HFFc6 (cell line): ENCODE results near the gene ETV5. TPM values are rescaled to one million over a fixed set of nuclear protein-coding genes. Genes with fewer than 3 reads are reported as not detected.

ENCODE experiments used
- DNase-seq: peaks from one replicate; pipeline ENCODE4 v3.0.0-alpha.2; 2018
- H3K27ac Mint-ChIP-seq: 2 replicates; pipeline ENCODE4 v1.8.0; 2020; ENCODE audit warnings: mild to moderate bottlenecking, mixed read lengths
- H3K27me3 Mint-ChIP-seq: 2 replicates; pipeline ENCODE4 v1.8.0; 2021; ENCODE audit warnings: mild to moderate bottlenecking, moderate library complexity, mixed read lengths; ENCODE audit not compliant: insufficient read depth
- H3K36me3 Mint-ChIP-seq: 2 replicates; pipeline ENCODE4 v1.8.0; 2021; ENCODE audit warnings: low read depth, mixed read lengths
- H3K4me1 Mint-ChIP-seq: 2 replicates; pipeline ENCODE4 v1.8.0; 2020; ENCODE audit warnings: low read depth, mixed read lengths
- H3K4me3 Mint-ChIP-seq: 2 replicates; pipeline ENCODE4 v1.8.0; 2020; ENCODE audit warnings: mild to moderate bottlenecking, moderate library complexity, mixed read lengths
- H3K9me3 Mint-ChIP-seq: 2 replicates; pipeline ENCODE4 v1.8.0; 2020; ENCODE audit warnings: mild to moderate bottlenecking, mixed read lengths
- total RNA-seq, 6 experiments: library from RNA; stranded (reverse); fragmentation: NEBNext Ultra II Directional; extraction: Animal tissue kit (Norgen Biotek cat#: 25700); gene quantifications; 2 replicates in 1 of 6; 3 replicates in 5 of 6; pipeline ENCODE4 v1.2.3, GENCODE V29; 2021
- TF ChIP-seq, protein P1 (sequence below): fragments of 200-600 bp; sonication (generic); IDR thresholded peaks from 2 replicates; pipeline ENCODE4 v1.5.0; 2021; ENCODE audit warnings: antibody characterized with exemption, mild to moderate bottlenecking

The ETV5 gene
- total RNA-seq, 6 experiments from 2014 or later: 48.6 to 69.3 (median 52.5) TPM

DNA sequence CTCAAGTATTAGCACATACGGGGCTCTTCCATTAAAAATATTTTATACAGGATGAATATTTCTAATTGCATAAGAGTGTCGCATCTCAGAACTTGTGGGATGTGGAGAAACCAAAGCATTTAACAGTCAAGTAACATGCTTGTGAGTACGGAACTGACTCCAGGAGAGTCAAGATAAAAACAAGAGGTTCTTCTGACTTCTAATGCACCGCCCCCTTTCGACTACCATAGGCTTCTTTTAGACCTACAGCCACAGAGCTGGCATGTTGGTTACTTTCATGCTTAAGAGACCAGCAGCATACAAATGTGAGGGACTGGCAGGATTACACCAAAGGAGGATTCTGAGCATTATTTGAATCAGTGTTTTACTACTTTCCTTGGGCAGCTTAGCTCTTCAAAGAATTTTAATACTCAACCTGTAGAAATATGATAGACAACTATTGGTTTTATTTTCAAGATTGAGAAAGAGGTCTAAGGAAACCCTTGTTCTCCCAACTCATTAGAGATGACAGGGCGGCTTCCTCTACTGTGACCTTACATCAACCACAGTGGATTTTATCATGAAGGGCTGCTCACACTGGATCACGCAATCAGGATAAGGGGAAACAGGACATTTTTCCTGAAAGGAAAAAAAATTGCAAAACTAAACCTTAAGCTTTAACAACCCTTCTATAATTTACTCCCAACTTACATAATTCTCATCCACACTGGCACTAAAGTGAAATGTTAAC is 14.0 kb downstream of the ETV5 start:
- Mint-ChIP-seq H3K27me3 (no peaks in the 10 kb centered on the region), H3K9me3 (no peaks in the 10 kb centered on the region), H3K4me1 (peaks cover 30% of the 10 kb centered on the region), H3K27ac (no peak overlapping the region), H3K36me3 (peaks cover 20% of the 10 kb centered on the region; the same call in 1 of the 2 replicates), H3K4me3 (no peak overlapping the region)
- TF ChIP-seq, protein P1, sequence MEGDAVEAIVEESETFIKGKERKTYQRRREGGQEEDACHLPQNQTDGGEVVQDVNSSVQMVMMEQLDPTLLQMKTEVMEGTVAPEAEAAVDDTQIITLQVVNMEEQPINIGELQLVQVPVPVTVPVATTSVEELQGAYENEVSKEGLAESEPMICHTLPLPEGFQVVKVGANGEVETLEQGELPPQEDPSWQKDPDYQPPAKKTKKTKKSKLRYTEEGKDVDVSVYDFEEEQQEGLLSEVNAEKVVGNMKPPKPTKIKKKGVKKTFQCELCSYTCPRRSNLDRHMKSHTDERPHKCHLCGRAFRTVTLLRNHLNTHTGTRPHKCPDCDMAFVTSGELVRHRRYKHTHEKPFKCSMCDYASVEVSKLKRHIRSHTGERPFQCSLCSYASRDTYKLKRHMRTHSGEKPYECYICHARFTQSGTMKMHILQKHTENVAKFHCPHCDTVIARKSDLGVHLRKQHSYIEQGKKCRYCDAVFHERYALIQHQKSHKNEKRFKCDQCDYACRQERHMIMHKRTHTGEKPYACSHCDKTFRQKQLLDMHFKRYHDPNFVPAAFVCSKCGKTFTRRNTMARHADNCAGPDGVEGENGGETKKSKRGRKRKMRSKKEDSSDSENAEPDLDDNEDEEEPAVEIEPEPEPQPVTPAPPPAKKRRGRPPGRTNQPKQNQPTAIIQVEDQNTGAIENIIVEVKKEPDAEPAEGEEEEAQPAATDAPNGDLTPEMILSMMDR: no peak
- no peak for DNase-seq

GRCh38 chr3:186094271-186094670 is 14.6 kb downstream of the ETV5 start:
- H3K4me1 Mint-ChIP-seq: peaks cover 24% of the 10 kb centered on the region
- TF ChIP-seq, protein P1: no peak

DNA sequence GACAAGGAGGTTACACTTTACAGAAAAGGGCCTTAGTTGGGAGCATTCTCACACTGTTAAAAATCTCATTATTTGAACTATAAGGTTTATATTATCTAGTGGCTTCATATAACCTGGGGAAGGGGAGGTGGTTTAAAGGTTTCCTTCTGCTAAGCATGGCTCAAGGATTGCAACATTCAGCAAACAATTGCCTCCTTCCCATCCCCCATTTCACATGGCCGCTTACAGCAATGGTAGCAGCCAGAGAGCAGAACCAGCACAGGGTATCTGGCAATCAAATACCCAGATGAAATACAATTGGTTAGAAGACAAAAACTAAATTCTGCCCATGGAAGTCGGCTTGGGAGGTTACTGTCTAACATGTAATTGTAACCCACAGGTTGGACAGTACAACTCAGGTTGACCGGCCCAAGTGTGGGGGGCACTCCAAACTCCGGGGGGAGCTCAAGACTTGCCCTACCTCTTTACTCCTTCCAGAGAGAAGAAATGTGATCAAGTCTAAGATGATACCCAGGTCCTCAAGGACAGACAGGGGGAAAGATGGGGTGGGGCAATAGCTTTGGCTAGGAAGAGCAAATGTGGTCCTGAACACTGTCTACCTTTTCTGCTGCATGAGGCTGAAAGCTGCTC is 15.5 kb downstream of the ETV5 start:
- Mint-ChIP-seq H3K27me3 (no peaks in the 10 kb centered on the region), H3K4me3 (no peak overlapping the region), H3K36me3 (peaks cover 20% of the 10 kb centered on the region; the same call in 1 of the 2 replicates), H3K27ac (no peak overlapping the region), H3K9me3 (no peaks in the 10 kb centered on the region), H3K4me1 (peaks cover 15% of the 10 kb centered on the region)
- TF ChIP-seq, protein P1: peak; percentile 47
- DNase-seq: no peak

More at GRCh38 chr3:186094271-186094670, 14.6 kb downstream of the ETV5 start:
- H3K4me3 Mint-ChIP-seq: no peak overlapping the region
- H3K27me3 Mint-ChIP-seq: no peaks in the 10 kb centered on the region
- no peaks in the 10 kb centered on the region for H3K9me3 Mint-ChIP-seq
- H3K27ac Mint-ChIP-seq: no peak overlapping the region
- H3K36me3 Mint-ChIP-seq: peaks cover 20% of the 10 kb centered on the region; the same call in 1 of the 2 replicates
- no peak for DNase-seq

GRCh38 chr3:186092360-186093070 is 16.4 kb downstream of the ETV5 start:
- Mint-ChIP-seq H3K9me3 (no peaks in the 10 kb centered on the region), H3K4me1 (peaks cover 6% of the 10 kb centered on the region), H3K36me3 (peaks cover 24% of the 10 kb centered on the region; the same call in 1 of the 2 replicates), H3K27ac (no peak overlapping the region), H3K4me3 (no peak overlapping the region), H3K27me3 (no peaks in the 10 kb centered on the region)
- DNase-seq: no peak
- TF ChIP-seq, protein P1: no peak

GRCh38 chr3:186090901-186091300 is 18.0 kb downstream of the ETV5 start:
- peaks cover 37% of the 10 kb centered on the region for H3K36me3 Mint-ChIP-seq
- no peaks in the 10 kb centered on the region for H3K9me3 Mint-ChIP-seq
- H3K4me3 Mint-ChIP-seq: no peak overlapping the region
- no peak overlapping the region for H3K27ac Mint-ChIP-seq
- no peaks in the 10 kb centered on the region; the same call in 1 of the 2 replicates for H3K4me1 Mint-ChIP-seq
- H3K27me3 Mint-ChIP-seq: no peaks in the 10 kb centered on the region
- no peak for DNase-seq
- TF ChIP-seq, protein P1: no peak
